Pancreas (tissue), 10 donors: ENCODE data around the gene NUDT22. TPM values are rescaled to one million over a fixed set of nuclear protein-coding genes. Genes with fewer than 3 reads are reported as not detected.

ENCODE experiments used
- ATAC-seq, 4 donors: fragments of 200-7000 bp; cut with Tn5 transposase; one replicate each; pipeline versions ENCODE4 v1.8.0 to v1.9.1; 2020; ENCODE audit warnings: mild to moderate bottlenecking in 4 of 4, moderate library complexity in 4 of 4
- DNase-seq, 6 donors: peaks; one replicate each; pipeline ENCODE4 v3.0.0-alpha.2; 2020
- FAIRE-seq: peaks from 2 replicates; lab custom pipeline; 2012; peaks lifted over from hg19 to GRCh38; lab: Jason Lieb, UNC
- H3K27ac ChIP-seq, 4 donors: fragments of 200-600 bp; sonication (generic); 1 replicate in 3 of 4; 2 replicates in 1 of 4; pipeline versions ENCODE4 v1.5.0 to v1.8.0; 2020
- H3K27me3 ChIP-seq, 4 donors: fragments of 200-600 bp; one replicate each; pipeline ENCODE4 v1.8.0; 2021
- H3K36me3 ChIP-seq, 3 donors: fragments of 200-600 bp; sonication (generic) in 1 of 3; one replicate each; pipeline versions ENCODE4 v1.5.0 to v1.8.0; 2020 to 2021
- H3K4me1 ChIP-seq, 3 donors: fragments of 200-600 bp; one replicate each; pipeline ENCODE4 v1.8.0; 2021
- H3K4me3 ChIP-seq, 4 donors: fragments of 200-600 bp; sonication (generic) in 2 of 4; one replicate each; pipeline versions ENCODE4 v1.5.0 to v1.8.0; 2020 to 2021
- H3K9me3 ChIP-seq, 4 donors: fragments of 200-600 bp; one replicate each; pipeline ENCODE4 v1.8.0; 2021
- WGBS, 2 donors: extraction: QIAGEN DNeasy Blood & Tissue Kit; methylation state at CpG; one replicate each; pipeline ENCODE4 v1.1.7; 2013; 5-methylcytosine and 5-hydroxymethylcytosine counted together
- intact Hi-C, 3 donors: fragments of 100-400 bp; cut with DNase I; formaldehyde crosslinking; loops; one replicate each; pipeline versions ENCODE4 v1.11.1 to v1.14.2; 2022
- polyA plus RNA-seq, 2 donors: library from polyadenylated mRNA; stranded (reverse); fragments of 200-250 nt; gene quantifications; one replicate each; pipeline ENCODE4 v1.2.3, GENCODE V29; 2013
- total RNA-seq, 6 donors: library from RNA; stranded (reverse); fragmentation: NEBNext Ultra II Directional in 4 of 6; extraction: Animal tissue kit (Norgen Biotek cat#: 25700) in 4 of 6; gene quantifications; one replicate each; pipeline versions ENCODE4 v1.2.1 to v1.2.4, GENCODE V29; 2021 to 2023
- TF ChIP-seq, protein P1 (sequence below), 4 donors: fragments of 200-600 bp; sonication (generic) in 3 of 4; IDR thresholded peaks; one replicate each; pipeline versions ENCODE4 v1.5.0 to v1.8.0; 2021; ENCODE audit warnings: antibody characterized with exemption in 4 of 4
- donor health status: healthy with polysubstance abuse.
- donor health status: DM: no; HTN: no; CAD: no; lungs with moderate emphysema.
- donor health status: DM: no; HTN: no; CAD: no.
- donor health status: control.
- donor health status: control.
- donor health status: Bipolar disorder and iron deficiency.
- donor health status: DM: yes; HTN: yes; CAD: no.
- donor health status: DM: no; HTN: no; CAD: no.
- donor health status: DM: no; HTN: no; CAD: no.
- donor health status: DM: yes; HTN: yes; CAD: no.

NUDT22 gene
- total and polyA plus RNA-seq, 8 donors, result 32.6 to 115 (median 39.0) TPM

DNA sequence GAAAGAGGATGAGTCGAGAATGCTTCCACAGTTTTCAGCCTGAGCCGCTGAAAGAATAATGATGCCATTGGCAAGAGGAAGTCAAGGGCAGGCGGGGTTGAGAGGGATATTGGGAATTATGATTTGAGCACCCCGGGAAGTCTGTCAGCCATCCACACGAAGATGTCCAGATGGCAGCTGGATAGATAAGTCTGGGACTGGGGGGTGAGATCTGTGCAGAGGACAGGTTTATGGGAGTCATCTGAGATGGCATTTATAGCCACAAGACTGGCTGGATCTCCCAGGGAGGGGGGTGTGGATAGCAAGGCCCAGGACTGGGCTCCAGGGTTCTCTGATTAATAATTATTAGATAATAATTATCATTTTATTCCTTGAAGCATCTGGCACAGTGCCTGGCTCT is 45.2 kb upstream of the NUDT22 start:
- H3K36me3 ChIP-seq, result no peaks in the 10 kb centered on the region
- H3K27ac ChIP-seq, result peak overlapping the region; percentile 52 to 87 (median 68)
- FAIRE-seq (no peak), DNase-seq (no peak), ATAC-seq (no peak)
- no peaks in the 10 kb centered on the region for H3K27me3 ChIP-seq
- WGBS, 2 donors, result 57 to 58% methylated on average over 5 of the region's 5 CpGs
- no peaks in the 10 kb centered on the region for H3K9me3 ChIP-seq
- H3K4me3 ChIP-seq, result no peak overlapping the region
- intact Hi-C loops, result no loop called here
- H3K4me1 ChIP-seq, result peaks cover 19 to 41% (median 34%) of the 10 kb centered on the region in 3 donors
- TF ChIP-seq, protein P1, sequence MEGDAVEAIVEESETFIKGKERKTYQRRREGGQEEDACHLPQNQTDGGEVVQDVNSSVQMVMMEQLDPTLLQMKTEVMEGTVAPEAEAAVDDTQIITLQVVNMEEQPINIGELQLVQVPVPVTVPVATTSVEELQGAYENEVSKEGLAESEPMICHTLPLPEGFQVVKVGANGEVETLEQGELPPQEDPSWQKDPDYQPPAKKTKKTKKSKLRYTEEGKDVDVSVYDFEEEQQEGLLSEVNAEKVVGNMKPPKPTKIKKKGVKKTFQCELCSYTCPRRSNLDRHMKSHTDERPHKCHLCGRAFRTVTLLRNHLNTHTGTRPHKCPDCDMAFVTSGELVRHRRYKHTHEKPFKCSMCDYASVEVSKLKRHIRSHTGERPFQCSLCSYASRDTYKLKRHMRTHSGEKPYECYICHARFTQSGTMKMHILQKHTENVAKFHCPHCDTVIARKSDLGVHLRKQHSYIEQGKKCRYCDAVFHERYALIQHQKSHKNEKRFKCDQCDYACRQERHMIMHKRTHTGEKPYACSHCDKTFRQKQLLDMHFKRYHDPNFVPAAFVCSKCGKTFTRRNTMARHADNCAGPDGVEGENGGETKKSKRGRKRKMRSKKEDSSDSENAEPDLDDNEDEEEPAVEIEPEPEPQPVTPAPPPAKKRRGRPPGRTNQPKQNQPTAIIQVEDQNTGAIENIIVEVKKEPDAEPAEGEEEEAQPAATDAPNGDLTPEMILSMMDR (IDR thresholded peaks at IDR 0.05), result no peak

- TF ChIP-seq, protein P1 (IDR thresholded peaks at IDR 0.05), result no peak
- peak; percentile 57 to 67 (median 64) for ATAC-seq
- no peaks in the 10 kb centered on the region for H3K36me3 ChIP-seq
- FAIRE-seq, result no peak
- H3K27me3 ChIP-seq, result no peaks in the 10 kb centered on the region
- H3K4me1 ChIP-seq, result peaks cover 19 to 41% (median 34%) of the 10 kb centered on the region in 3 donors
- WGBS, 2 donors, result 20 to 26% methylated on average over 15 to 17 of the region's 17 CpGs
- H3K27ac ChIP-seq, result peak overlapping the region; percentile 52 to 87 (median 68)
- no peaks in the 10 kb centered on the region for H3K9me3 ChIP-seq
- DNase-seq, result peak; percentile 86 to 95 (median 93)
- intact Hi-C loops, result no loop called here
- H3K4me3 ChIP-seq, result peak overlapping the region in 1 of 4 donors; percentile 17
These were observed 44.3 kb upstream of the NUDT22 start for GRCh38 chr11:64181506-64182411.

DNA sequence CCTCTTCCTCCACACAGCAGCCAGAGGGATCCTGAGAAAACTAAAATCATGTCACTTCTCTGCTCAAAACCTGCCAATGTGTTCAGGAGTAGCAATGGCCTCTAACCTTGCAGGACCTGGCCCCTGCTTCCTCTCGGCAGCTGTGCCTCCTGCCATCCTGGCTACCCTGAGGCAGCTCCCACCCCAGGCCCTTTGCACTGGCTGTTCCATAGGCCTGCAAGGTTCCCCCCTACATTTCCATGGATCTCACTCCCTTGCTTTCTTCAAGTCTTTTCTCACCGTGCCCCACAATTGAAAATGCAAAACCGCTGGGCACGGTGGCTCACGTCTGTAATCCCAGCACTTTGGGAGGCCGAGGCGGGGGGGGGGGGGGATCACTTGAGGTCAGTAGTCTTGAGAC is 42.2 kb upstream of the NUDT22 start:
- Histone ChIP-seq H3K9me3 (no peaks in the 10 kb centered on the region), H3K4me1 (peaks cover 19 to 41% (median 34%) of the 10 kb centered on the region in 3 donors), H3K27me3 (no peaks in the 10 kb centered on the region), H3K36me3 (no peaks in the 10 kb centered on the region), H3K4me3 (no peak overlapping the region), H3K27ac (peak overlapping the region in 2 of 4 donors; percentile 99)
- ATAC-seq (no peak), DNase-seq (no peak), FAIRE-seq (no peak)
- intact Hi-C loops, result no loop called here
- TF ChIP-seq, protein P1 (IDR thresholded peaks at IDR 0.05), result no peak
- WGBS, 2 donors, result 49 to 65% methylated on average over 7 of the region's 7 CpGs

DNA sequence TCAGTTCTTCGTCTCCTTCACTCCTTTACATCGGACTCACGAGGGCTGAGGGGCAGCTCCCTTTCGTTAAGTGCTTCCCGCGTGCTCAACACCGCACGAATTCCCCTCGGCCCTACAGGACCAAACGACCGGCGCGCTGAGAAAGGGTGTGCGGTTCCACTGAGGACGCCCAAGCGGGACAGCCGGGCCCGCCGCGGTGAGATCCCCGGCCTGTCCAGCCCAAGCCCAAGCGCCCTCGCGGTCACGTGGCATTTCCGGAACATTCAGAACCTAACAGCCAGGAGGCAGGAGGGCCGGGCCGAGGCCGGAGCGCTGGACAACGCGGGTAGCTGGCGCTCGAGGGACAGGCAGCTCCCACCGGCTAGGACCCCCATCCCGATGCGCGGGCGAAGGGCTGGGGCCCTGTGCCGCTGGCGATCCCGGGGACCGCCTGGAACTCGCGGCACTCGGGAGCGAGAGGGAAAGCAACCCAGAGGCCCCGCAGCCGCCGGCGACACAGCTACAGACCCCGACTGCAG is 40.8 kb upstream of the NUDT22 start:
- Histone ChIP-seq H3K4me3 (peak overlapping the region; percentile 45 to 69 (median 50)), H3K4me1 (peaks cover 22 to 50% (median 34%) of the 10 kb centered on the region in 3 donors), H3K27me3 (no peaks in the 10 kb centered on the region), H3K27ac (peak overlapping the region; percentile 85 to 99 (median 94)), H3K9me3 (no peaks in the 10 kb centered on the region), H3K36me3 (no peaks in the 10 kb centered on the region)
- intact Hi-C loops, result no loop called here
- TF ChIP-seq, protein P1 (IDR thresholded peaks at IDR 0.05), result no peak
- FAIRE-seq (no peak), DNase-seq (peak in 3 of 6 donors; percentile 77 to 92 (median 86)), ATAC-seq (peak; percentile 39 to 48 (median 44))
- 0% methylated on average over 51 to 52 of the region's 52 CpGs for WGBS, 2 donors
